HG03469 (cell line): ENCODE measurements around the gene SPPL3.

ENCODE experiments used
- ATAC-seq: cut with Tn5 transposase; IDR thresholded peaks from one replicate; pipeline ENCODE4 v1.9.1; 2021; ENCODE audit warnings: mild to moderate bottlenecking, moderate library complexity, moderate number of reproducible peaks; ENCODE audit not compliant: unreplicated experiment

SPPL3 gene

DNA sequence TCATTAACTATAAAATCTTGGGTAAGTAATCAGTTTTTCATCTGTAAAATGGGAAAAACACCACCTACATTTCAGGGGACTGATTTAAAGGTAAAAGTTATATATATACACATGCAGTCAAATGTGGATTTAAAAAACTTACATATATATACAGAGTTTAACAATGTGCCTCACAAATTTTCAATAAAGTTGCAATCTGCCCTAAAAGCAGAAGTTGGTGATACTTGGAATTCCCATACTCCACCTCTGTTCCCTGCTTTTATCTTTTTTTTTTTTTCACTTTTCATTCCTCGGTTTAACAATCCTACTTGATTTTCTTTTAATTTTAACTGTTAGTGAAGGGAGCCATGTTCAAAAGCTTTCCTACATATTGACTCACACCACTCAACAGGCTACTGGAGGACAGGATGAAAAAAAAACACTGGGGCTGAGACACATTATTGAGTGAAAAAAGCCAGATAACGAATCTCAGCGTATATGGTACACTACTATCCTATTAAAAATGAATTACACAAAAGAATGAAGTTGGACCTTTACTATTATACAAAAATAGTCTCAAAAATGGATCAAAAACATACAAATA lies 24.3 kb downstream of the SPPL3 start:
- no peak for ATAC-seq

- ATAC-seq = no peak
Measured at GRCh38 chr12:120879102-120879501, 25.1 kb downstream of the SPPL3 start.

DNA sequence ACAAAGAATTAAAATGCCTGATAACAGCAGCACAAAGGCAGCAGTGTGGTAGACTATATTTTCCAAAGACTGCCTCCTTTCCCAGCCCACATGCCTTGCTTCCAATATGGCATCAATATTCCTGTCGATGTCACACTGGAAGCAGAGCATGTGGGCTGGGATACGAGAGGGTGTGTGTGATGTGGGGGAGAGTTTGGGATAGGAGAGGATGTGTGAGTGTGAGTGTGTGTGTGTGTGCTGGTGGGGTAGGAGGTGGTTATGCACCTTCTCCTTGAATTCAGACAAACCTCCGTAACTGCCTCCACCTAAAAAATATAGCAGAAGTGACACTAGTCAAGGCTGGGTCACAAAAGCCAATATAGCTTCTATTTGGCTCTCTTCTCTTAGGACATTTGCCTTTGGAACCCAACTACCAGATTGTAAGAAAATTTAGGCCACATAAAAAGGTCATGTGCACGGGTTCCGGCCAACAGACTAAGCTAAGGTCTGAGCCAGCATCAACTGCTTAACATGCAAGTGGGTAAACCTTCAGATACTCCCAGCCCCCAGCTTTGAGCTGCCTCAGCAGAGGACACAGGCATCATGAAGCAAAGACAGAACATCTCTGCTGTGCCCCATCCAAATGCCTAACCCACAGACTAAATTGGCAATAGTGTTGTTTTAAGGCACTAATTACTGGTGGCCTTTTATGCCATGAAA lies 29.5 kb downstream of the SPPL3 start:
- no peak for ATAC-seq

- no peak for ATAC-seq
Measured at GRCh38 chr12:120873226-120873625, 30.9 kb downstream of the SPPL3 start.

DNA sequence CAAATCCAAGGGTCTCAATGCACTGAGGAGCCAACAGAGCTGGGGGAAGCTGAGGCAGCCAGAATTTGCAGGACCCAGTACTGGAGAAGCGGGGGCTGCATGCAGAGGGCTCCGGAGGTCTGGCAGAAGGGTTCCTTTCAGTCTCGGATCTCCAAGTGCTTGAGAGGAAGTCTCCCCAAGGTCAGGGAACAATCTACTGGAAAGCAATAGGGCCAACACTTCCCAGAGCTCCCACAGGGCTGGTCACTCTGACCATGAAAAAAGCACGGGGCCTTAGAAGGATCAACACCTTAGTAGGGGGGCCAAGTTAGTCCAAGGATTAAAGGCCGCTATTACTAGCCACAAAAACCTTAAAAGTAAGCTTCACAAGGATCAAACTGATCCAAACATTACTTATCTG lies 31.7 kb downstream of the SPPL3 start:
- ATAC-seq = no peak

GRCh38 chr12:120870415-120870814 lies 33.7 kb downstream of the SPPL3 start:
- ATAC-seq = no peak

DNA sequence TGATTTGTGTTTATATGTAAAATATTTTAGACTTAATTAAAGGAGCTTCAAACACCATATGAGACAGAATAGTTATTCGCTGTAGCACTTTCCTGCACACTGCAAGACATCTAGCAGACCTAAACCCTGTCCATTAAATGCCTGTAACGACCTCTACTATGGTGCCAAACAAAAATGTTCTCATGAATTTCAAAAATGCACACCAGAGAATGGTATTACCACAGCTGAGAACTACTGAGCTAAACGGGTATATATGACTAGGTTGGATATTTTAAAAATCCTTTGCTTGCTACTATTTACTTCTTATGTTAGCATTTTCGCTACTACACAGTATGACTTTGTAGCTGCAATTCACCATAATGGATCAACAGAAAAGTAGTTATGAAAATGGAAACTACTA lies 34.8 kb downstream of the SPPL3 start:
- ATAC-seq = no peak

- no peak for ATAC-seq
Measured at GRCh38 chr12:120866108-120866507, 38.0 kb downstream of the SPPL3 start.

DNA sequence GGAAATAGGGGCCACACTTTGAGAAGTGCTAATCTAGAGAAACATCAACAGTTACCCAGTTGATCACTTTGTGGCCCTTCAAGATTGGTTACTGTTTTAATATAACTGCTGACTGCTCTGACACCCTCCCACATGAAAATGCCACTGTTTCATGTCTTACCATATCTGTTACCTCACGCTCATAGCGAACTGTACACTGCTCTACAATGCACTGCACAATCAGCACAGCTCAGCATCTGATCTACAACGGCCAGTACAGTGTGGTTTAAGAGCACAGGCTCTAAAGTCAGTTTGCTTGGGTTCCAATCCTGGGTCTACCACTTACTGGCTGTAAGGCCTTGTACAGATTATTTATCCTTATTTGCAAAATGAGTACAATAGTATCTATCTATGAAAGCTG lies 39.1 kb downstream of the SPPL3 start:
- ATAC-seq = no peak

- no peak for ATAC-seq
Measured at GRCh38 chr12:120862664-120863063, 41.5 kb downstream of the SPPL3 start.

DNA sequence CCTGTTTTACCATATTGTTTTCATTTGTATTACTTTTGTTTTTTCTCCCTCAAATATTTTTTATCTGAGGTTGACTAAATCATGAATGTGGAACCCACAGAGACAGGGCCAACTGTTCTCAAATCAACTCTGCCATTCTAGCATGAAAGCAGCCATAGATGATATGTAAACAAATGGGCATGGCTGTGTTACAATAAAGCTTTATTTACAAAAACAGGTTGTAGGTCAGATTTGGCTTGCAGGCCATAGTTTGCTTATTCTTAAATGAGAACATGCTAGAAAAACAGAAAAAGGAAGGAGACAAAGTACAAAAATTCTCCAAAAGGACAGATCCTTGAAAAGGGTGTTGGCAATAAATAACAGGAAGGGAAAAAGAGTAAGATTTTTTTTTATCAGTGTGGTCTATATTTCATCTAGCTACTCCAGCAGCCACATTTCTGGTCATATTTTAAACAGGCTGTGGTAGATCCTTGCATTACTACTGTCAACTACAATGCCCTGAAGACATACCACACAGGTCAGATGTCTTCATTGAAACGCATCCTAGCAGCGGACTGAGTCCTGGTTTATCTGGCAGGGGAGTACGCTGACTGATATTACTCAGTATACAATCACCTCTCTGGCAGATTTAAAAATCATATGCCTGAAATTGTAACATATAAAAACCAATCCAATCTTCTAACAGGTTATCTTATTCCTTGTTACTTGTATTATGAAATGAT lies 42.9 kb downstream of the SPPL3 start:
- ATAC-seq = no peak

DNA sequence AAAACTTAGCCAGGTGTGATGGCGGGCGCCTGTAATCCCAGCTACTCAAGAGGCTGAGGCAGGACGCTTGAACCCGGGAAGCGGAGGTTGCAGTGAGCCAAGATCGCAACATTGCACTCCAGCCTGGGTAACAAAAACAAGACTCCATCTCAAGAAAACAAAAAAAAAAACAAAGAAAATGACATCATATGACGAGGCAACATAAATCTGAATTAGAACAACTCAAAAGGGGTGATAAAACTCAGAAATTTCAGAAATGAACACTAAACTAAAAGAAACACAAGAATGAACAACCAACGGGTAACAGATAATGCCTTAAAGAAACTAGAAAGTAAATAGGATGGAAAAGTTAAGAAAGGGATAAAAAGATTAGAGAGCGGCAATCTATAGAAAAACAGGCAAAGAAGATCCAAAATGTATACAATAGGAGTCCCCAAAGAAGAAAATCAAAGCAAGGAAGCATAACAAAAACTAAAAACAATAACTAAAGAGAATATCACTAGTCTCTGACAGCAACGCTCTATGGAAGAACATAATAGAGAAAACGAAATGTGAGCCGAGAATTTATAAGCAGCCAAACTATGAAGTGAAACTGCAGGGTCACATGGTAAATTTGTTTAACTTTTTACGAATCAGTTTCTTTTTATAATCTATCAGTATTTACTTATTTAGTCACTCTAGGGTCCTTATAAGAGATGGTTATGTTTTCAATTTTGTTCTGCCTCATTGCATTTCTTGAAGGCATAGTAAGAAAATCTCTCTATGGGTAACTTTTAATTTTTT lies 45.7 kb downstream of the SPPL3 start:
- no peak for ATAC-seq

DNA sequence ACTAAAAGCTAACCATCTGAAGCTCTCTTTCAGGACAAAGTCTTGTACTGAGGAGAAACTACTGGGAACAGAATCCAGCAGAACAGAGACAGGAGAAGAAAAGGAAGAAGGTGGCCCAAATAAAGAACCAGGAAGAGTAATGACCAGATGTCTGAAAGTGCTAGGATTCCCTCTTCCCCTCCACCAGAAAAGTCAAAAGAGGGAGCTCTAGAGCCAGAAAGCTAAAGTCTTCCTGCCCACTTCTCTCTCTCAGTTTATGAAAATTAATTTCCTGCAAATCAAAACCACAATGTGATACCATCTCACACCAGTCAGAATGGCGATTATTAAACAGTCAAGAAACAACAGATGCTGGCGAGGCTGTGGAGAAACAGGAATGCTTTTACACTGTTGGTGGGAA lies 47.2 kb downstream of the SPPL3 start:
- ATAC-seq = no peak

DNA sequence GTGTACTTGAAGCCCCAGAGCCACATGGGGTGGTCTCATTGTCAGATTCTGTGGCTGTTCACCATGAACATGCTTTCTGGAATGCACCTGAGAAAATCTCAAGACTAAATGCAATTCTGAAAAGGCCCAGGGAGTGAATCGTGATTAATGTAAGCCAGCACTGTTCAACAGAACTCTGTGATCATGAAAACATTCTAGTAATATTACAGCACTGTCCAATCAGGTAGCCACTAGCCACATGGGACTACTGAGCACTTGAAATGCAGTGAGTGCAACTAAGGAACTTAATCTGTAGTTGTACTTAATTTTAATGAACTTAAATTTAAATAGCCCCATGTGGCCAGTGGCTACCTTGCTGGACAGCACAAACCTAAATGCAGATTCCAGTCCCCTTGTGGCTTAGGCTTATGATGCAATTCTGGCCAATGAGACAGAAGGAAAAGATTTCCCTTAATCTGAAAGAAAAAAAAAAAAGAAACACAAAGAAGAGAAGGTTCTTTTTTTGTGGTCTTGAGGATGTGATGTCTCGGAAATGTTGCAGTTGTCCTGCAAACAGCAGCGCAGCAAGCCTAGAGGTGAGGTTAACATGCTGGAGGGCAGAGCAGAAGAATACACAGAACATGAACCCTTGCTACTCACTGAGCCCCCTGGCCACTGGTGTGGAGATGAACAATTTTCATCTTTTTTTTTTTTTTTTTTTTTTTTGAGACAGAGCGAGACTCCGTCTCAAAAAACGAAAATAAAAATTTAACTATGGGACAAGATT lies 48.2 kb downstream of the SPPL3 start:
- no peak for ATAC-seq

GRCh38 chr12:120854804-120855203 lies 49.4 kb downstream of the SPPL3 start:
- ATAC-seq = no peak

DNA sequence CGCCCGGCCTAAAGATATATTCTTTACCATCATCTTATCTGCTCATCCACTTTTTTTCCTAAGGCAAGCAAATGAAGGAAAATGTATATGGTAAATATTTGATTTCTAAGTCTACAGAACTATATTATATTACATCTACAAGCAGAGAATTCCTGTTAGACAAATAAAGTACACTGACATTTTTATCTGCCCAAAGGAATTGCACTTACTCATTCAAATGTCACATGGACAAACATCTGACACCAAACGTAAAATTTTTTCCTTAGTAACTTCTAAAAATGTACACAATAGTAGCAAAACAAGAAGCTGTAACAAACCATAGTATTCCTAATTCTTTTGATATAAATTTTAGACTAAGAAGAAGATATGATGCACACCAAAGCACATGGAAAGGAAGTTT lies 51.0 kb downstream of the SPPL3 start:
- no peak for ATAC-seq

GRCh38 chr12:120851944-120852343 lies 52.2 kb downstream of the SPPL3 start:
- no peak for ATAC-seq

DNA sequence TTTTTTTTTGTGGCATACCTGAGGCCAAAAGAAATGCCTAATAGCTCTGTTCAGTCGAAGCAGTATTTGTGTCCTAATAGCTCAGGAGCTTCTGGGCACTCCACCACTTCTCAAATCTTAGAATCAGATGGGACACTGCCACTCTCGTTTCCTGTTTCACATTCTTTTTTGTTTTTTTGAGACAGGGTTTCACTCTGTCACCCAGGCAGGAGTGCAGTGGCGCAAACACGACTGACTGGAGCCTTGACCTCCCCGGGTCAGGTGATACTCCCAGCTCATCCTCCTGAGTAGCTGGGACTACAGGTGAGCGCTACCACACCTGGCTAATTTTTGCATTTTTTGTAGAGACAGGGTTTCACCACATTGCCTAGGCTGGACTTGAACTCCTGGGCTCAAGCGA lies 52.7 kb downstream of the SPPL3 start:
- ATAC-seq = no peak

DNA sequence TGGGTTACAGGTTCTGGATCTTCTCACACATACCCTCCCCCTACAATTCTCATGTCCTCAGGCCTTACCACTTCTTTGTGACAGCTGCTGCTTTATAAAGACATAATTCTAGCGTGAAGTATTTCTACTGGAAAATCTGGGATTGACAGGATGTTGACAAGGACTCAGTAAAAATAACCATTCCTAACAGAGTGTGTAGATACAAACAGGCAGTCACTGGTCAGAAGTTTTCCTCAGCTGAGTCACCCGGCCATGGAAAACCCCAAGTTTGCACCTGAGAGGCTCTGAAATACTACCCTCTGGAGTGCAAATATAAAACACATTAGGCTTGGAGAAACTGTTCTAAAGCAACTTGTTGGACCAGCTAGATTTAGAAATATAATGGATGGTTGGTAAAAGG lies 54.4 kb downstream of the SPPL3 start:
- ATAC-seq = no peak

GRCh38 chr12:120847814-120848213 lies 56.3 kb downstream of the SPPL3 start:
- peak; percentile 57 for ATAC-seq

DNA sequence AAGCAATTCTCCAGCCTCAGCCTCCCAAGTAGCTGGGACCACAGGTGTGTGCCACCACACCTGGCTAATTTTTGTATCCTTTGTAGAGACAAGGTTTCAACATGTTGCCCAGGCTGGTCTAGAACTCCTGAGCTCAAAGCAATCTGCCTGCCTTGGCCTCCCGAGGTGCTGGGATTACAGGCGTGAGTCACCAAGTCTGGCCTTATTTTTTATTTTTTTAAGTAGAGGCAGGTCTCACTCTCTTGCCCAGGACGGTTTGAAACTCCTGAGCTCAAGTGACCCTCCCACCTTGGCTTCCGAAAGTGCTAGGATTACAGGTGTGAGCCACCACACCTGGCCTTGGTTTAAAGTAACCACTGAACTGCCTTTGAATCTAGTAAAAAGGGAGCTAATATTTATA lies 56.8 kb downstream of the SPPL3 start:
- no peak for ATAC-seq
